IPS DF 19.7 (cell line): ENCODE measurements around the gene DLGAP1.
"Not testable (repeated sequence)": the region's sequence is repeated elsewhere in the genome, so short reads cannot be mapped to it uniquely, and the experiment has no call there.

Experiments used
- DNase-seq: peaks from one replicate; pipeline ENCODE4 v3.0.0-alpha.2; 2013; ENCODE audit warnings: low read depth, low spot score

DLGAP1 gene

DNA sequence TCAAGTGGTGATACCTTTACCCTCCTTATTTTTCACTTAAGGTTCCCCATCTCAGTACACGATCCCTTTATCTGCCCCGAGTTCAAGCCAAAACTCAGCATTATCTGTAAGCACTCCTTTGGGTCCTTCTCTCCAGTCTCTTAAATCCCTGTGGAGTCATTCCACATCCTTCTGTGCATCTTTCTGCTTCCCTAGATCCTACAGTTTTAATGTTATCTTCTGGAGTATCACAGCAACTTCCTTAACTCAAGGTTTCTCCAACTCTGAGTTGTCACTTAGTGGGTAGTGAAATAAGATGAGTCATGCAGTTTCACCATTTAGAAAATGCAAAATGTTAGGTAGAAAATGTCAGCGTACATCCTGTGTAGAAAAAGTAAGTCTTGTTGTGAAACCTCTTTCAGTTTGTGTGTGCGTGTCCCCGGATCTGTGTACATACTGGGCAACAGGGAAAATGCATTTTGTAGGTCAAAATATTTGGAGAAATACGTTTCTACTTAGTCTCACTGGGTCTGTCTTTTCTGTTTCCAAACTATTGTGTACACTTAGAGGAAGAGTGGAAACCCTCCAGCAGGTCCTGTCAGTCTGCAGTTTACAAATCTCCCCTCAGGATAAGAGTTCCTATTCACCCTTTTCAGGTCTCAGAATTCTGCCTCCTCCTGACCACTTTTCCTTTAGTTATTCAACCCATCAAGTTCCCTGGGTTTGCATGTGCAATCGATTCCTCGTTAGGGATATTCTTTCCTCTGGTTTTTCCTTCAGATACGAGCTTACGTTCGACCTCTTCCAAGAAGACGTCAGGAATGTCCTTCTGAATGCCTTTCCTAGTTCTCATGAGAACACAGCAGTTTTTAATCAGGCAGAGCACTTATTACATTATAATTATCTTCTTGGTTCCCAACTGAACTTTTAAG lies 850.4 kb downstream of the DLGAP1 start:
- DNase-seq: no peak

DNA sequence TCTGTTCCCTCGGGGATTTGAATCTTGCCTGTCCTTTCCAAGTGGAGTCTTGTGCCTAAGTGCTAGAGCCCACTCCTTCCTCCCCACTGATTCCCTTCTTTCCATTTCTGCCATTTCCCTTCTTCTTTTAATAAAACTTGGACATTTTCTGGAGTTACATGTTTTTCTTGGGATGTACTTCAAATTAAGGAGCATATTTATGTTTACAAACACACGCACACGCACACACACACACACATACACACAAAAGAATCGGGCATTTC lies 850.9 kb downstream of the DLGAP1 start:
- no peak for DNase-seq

DNA sequence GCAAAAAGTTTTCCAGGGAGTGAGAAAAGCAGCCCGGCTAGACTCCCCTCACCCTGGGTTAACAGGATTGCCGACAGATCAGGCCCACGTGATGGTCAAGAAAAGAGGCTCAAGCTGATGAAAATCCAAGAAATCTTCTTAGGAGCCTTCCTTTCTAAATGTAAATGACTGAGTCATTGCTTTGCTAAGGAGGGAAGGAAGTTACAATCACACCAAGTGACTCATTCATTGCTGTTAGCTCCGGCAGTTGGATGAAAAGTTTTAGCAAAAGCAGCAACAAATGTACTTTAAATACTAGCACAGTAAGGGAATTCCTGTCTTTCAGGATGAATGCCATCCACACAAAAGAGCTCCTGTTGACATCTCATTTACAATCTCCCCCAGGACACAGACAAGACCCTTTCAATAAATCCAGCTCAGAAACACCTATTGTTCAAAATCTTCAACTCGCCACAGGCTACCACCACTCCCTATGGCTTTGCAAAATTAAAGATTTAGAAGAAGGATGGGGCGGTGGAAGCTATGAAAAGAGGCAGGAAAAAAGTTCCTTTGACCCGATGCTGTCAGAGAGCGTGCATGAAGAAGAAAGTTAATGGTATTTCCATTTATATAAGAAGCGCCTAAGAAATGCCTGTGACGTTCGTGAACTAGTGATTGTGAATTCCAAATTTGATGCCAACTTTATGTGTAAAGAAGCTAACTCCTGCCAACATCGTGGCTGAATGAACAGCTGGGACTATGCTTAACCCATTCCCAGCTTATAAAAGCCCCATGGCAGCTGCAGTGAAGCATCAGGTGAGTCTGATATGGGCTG lies 851.5 kb downstream of the DLGAP1 start:
- peak; percentile 100 for DNase-seq

DNA sequence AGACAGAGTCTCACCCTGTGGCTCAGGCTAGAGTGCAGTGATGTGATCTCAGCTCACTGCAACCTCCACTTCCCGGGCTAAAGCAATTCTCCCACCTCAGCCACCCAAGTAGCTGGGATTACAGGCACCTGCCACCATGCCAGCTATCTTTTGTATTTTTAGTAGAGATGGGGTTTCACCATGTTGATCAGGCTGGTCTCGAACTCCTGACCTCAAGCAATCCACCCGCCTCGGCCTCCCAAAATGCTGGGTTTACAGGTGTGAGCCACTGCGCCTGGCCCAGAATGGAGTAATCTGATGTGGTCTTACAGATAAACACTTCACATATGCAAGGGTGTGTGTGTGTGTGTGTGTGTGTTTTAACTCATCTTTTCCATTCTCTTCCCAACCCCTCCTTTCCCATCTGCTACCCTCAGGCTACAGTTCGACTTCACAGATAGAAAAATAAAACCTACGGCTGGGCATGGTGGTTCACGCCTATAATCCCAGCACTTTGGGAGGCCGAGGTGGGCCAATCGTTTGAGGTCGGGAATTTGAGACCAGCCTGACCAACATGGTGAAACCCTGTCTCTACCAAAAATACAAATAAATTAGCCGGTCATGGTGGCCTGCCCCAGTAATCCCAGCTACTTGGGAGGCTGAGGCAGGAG lies 853.9 kb downstream of the DLGAP1 start:
- not testable (repeated sequence) for DNase-seq

DNA sequence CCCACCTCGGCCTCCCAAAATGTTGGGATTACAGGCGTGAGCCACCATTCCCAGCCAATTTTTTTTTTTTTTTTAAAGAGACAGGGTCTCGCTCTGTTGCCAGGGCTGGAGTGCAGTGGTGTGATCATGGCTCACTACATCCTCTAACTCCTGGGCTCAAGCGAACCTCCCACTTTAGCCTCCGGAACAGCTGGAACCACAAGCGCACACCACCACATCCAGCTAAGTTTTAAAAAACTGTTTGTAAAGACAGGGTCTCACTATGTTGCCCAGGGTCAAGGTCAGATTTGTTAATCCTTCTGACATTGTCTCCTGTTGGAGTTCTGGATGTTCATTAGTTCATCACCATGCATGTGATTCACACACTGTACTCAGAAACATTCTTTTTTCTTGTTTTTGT lies 855.2 kb downstream of the DLGAP1 start:
- DNase-seq: no peak

DNA sequence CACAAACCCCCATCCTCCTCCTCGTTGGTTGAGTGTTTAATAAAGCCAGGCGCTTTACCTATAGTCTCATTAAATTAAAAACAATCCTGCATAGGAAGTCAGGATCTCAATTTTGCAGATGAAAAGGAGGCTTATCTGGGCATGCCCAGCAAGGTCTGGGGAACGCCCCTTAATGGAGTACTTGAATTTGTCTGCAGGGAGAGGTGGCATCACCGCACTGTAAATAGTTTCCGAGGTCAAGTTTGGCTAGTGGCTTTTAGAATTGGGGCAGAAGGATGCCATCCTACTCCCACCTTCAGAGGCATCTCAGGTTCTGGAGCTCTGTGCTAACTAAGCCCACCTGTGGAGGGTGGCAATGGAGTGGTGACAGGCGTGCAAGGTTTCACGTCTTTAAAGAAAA lies 855.9 kb downstream of the DLGAP1 start:
- DNase-seq: no peak

DNA sequence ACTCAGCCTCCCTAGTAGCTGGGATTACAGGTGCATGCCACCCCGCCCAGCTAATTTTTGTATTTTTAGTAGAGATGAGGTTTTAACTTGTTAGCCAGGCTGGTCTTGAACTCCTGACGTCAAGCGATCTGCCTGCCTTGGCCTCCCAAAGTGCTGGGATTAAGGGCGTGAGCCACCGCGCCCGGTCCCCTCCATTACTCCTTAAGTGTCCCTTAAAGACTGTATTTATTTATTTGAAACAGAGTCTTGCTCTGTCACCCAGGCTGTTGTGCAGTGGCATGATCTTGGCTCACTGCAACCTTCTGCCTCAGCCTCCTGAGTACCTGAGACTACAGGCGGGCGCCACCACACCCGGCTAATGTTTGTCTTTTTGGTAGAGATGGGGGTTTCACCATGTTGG lies 856.5 kb downstream of the DLGAP1 start:
- DNase-seq: no peak

DNA sequence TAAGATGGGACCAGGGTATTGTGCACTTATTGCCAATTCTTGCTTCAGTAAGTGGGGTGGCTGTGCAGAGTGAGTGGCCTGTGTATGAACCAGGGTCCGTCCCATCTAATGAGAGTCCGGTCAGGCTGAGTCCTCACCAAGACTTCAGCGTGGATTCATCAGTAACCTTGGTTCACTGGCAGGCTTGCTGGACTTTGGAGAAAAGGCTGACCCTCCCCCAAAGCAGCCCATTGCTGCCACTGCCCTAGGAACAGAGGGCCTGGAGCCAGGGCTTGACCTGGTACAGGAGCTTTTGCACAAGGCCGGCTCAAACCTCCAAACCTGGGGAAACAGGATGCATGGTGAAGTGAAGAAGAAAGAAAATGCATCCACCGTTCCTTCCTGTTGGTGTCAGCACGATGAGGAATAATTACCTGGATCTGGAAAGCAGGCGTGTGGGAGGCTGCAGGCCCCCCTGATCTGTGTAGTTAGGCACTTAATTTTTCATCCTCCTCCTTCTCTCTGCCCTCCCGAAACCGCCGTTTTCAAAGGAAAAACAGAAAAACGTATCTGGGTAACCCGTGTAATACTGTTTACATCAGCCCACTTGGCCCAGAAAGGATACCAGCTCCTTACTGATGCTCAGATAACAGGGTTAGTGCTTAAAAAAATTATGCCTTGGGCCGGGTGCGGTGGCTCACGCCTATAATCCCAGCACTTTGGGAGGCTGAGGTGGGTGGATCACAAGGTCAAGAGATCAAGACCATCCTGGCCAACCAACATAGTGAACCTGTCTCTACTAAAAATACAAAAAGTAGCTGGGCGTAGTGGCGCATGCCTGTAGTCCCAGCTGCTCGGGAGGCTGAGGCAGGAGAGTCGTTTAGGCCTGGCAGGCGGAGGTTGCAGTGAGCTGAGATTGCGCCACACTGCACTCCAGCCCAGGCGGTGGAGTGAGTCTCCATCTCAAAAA lies 857.4 kb downstream of the DLGAP1 start:
- no peak for DNase-seq

DNA sequence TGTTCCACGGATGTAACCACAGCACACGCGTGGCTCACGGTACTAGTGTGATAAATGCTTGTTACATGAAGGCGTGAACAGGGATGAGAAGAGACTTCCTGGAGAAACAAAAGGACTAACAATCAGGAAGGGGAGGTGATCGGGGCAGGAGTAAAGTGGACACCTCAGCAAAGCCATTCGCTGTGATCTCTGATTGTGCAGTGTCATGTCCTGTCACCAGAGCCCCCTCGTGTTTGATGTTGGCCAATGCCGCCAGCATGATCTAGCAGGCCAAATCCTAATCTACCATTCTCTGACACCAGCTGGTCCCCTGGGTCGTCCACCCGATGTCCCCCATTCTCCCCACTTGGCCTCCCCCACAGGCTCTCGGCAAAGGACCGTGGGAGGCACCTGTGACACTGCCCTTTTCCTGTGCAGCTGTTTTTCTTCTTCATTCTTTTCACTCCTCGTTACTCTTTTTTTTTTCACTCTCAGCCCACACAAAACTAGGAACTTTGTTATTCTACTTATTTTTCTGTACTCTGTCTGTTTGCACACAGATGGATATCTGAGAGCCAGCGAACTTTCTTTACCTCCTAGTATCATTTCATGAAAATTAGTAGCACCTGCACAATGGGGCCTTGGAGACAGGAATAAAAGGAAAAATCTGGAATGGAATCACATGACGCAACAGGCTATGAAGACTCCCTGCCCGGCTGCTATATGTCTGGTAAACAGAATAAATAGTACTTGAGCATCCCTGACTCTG lies 858.3 kb downstream of the DLGAP1 start:
- no peak for DNase-seq

DNA sequence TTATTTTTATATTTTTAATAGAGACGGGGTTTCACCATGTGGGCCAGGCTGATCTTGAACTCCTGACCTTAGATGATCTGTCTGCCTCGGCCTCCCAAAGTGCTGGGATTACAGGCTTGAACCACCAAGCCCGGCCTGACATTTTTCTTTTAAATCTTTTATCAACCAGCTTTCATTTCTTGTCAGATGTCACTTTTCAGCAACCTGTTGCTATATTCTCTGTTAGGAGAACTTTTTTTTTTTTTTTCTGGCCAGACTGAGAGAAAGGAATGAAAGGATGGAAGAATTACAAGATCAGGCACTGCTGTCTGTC lies 858.8 kb downstream of the DLGAP1 start:
- DNase-seq: no peak

DNA sequence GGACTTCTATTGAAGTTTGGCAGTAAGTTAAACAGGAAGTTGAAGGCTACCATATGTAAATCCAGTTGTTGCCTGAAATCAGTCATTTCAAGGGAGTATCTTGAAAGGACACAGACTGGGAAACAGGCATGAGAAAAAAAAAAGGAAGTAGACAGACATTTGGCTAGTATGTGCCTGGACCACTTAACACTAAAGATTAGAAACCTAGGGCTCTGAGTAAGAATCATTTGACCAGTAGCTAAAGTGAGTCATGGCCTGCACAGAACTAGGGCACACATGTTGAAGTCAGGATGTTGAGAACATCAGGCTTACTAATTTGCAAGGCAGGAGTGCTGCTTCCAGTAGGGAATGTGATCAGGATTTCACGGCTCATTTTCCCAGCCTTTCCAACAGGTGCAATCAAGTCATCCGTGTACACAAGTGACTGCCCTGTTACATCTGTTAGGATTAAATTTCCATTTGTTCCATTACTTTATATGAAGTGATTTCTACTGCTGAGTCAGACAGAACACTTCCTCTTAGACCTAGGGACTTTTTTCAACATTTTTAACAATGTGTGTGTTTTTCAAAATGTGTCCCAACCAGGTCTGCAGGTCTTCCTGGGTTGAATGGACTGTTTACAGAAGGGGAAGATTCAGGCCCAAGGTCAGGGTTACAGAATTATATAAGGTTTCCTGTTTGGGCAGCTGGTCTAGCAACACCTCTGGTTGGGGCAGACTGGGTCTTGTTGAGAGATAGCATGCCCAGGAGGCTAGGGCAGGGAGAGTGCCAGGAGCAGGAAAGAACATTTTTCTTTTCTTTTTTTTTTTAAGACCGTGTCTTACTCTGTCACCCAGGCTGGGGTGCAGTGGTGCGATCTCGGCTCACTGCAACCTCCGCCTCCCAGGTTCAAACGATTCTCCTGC lies 859.5 kb downstream of the DLGAP1 start:
- DNase-seq: no peak

DNA sequence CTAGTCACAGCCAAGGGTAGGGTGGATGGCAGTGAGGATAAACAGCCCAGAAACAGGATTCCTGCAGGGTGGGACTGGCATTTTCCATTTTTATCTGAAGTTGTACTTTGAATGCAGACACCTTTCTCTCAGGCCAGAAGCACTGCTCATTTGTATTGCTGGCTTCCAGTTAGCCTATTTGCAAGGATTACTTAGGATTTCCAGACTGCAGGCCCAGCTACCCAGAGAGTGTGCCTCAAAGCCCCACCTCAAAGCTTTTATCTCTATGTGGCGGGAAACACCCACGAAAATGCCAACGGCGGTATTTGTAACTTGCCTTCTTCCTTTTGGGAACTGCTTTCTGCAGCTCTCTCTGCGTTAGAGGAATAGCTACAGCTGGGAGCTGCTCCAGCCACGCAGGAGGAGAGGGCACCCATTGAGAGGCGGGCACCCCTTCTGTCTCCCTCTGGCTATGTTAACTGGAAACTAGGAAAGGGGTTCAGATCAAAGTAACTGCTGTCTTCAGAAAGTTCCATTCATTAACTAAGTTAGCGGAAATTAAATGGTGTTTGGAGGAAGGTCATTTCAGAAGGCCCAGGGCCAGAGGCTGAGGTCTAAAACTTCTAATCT lies 860.2 kb downstream of the DLGAP1 start:
- DNase-seq: no peak

DNA sequence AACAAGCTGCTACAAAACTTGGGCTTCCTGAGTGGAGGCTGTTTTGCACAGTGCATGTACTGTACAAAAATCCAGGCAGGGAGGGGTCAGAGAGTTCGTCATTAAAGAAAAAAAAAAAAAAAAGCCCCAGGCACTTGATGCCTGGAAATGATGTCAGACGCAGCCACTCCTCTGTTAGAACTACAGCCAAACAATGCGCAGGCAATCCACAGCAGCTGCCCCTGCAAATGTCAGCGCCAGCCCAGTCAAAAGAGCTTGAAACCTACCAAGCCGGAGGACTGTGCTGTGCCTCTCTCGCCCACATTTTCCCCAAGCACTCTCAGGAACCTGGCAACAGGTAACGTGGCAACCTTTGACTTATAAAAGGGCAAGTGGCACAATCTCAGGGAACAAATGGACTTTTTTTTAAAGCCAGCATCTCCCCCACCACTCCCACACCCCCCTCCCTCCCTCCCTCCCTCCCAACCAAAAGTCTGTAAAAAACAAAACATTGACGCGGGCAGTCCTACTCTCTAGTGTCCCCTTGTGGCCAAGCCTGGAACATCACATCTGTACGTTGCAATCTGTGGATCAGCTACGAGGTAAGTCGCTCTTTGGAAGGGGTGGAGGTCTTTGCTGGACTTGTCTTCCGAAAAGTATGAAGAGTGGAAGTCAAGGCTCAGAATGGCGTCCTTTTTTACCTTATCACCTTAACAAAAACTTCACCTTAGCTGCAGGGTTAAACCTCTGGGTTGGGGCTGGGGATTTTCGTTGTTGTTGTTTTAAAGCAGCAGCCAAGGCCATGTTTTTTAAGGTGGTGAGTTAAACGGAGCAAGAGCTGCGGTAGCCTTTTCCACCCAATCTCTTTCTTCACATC lies 861.0 kb downstream of the DLGAP1 start:
- no peak for DNase-seq

DNA sequence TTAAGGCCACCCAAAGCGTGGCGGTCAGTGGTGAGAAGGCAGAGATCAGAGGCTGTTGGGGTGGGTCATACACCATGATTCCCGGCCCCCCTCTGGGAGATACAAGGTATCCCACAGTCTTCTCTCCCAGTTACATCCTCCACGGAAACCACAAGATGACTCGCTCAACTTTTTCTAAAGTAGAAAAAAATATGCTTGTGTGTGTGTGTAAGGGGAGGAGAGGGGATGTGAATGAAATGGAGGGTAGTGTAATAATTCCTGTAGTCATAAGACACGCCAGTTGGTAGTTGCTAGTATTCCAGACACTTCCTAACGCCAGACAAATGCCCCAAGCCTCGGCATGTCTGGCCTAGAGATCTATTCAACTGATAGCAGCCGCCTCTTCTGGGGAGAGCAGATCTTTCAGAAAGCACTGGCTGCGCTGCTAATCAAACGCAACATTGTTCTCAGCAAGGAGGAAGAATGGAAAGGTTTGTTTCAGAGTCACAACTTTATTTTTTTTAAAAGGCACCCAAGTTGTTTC lies 861.7 kb downstream of the DLGAP1 start:
- no peak for DNase-seq

DNA sequence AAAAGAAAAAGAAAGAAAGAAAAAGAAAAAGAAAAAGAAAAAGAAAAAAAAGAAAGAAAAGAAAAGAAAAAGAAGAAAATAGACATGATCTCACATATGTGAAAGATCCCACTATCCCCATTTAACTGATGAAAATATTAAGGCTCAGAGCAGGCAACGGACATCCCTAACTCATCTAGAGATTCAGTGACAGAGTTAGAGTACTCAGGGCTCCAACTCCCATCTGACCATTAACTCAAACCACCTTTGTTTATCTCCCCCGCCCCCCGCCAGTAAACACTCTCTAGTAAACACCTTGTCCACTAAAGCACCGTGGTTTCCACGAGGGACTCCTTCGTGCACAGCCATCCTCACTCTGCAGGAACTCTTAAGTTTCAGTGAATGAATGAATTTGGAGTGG lies 862.2 kb downstream of the DLGAP1 start:
- no peak for DNase-seq

DNA sequence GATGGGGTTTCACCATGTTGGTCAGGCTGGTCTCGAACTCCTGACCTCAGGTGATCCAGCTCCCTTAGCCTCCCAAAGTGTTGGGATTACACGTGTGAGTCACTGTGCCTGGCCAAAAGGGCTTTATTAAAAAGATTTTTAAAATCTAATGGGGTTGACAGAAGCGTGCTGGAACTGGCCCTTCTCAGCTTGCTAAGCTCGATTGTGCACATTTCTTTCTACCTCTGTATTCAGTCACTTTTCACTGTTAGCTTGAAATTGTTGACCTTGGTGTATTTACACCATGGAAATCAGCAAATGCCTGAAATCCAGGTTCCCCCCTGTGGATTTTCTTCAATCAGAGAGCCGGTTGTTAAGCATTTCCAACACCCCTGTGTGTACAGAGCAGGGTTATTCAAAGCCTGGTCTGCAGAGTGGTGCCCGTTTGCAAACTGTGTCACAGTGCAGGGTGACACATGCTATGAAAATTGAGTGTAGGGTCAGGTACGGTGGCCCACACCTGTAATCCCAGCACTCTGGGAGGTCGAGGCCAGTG lies 864.9 kb downstream of the DLGAP1 start:
- DNase-seq: no peak

DNA sequence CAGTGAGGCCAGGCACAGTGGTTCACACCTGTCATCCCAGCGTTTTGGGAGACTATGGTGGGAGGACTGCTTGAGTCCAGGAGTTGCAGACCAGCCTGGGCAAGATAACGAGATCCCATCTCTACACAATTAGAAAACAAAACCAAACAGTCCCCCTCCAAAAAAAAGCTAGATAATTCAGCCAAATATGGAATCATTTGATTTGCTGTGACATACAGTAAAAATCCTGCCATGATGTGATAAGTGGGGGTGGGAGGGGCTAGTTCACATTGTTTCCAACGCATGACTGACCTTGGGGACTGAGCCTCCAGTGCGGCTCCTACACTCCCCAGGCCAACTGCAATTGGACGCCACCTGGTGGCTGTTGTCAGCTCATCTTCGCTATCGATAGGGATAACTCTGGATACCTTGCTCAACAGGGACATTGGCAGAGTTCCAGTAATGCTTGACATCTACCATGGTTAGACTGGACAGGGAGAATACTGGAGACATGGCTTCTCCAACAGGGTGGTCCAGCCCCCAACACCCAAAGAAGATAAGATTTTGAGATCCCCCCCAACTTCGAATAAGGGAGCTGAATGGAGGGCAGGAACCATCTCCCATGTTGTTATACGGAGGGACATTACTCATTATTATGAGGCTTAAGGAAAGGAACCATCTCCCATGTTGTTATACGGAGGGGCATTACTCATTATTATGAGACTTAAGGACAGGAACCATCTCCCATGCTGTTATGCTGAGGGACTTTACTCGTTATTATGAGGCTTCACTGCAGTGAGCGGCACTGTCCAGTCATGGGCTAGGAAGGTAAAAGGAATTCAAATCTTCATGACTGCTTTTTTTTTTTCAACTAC lies 869.2 kb downstream of the DLGAP1 start:
- DNase-seq: no peak
